Large intestine (tissue), 3 donors: ENCODE measurements around the gene ATM. TPM values are rescaled to one million over a fixed set of nuclear protein-coding genes. Genes with fewer than 3 reads are reported as not detected.
"Not testable (repeated sequence)": the region's sequence is repeated elsewhere in the genome, so short reads cannot be mapped to it uniquely, and the experiment has no call there.

Experiments used
- DNase-seq, 2 donors: peaks; one replicate each; pipeline versions ENCODE4 v3.0.0 to v3.0.0-alpha.2; 2013
- H3K27ac ChIP-seq: one replicate; pipeline ENCODE4 v1.5.1; 2013; ENCODE audit warnings: low read length
- H3K27me3 ChIP-seq: 2 replicates; pipeline ENCODE4 v1.6.1; 2013; ENCODE audit warnings: low read length; ENCODE audit not compliant: control insufficient read depth, insufficient read depth
- H3K36me3 ChIP-seq: 2 replicates; pipeline ENCODE4 v1.6.1; 2013; ENCODE audit warnings: low read length; ENCODE audit not compliant: control insufficient read depth, insufficient read depth
- H3K4me1 ChIP-seq: one replicate; pipeline ENCODE4 v1.6.1; 2013; ENCODE audit warnings: low read length; ENCODE audit not compliant: control insufficient read depth, insufficient read depth
- H3K4me3 ChIP-seq: one replicate; pipeline ENCODE4 v1.5.1; 2013; ENCODE audit warnings: low read length
- H3K9me3 ChIP-seq: one replicate; pipeline ENCODE4 v1.6.1; 2013; ENCODE audit warnings: mild to moderate bottlenecking, low read depth, low read length, moderate library complexity; ENCODE audit not compliant: control insufficient read depth
- WGBS: methylation state at CpG from one replicate; pipeline ENCODE4 v1.1.5; 2013; ENCODE audit warnings: low lambda C conversion rate; ENCODE audit not compliant: insufficient coverage; 5-methylcytosine and 5-hydroxymethylcytosine counted together
- polyA plus RNA-seq: library from polyadenylated mRNA; unstranded; fragments of 120-200 nt; gene quantifications from one replicate; pipeline ENCODE4 v1.2.1, GENCODE V29; 2013

Gene ATM
- polyA plus RNA-seq, 1 donor = 34.7 TPM

GRCh38 chr11:108403052-108403451 lies 180.2 kb downstream of the ATM start:
- H3K4me3 ChIP-seq = no peak overlapping the region
- H3K27me3 ChIP-seq = no peaks in the 10 kb centered on the region
- H3K27ac ChIP-seq = no peak overlapping the region
- DNase-seq = no peak
- no CpG with 5 or more reads among the region's 1 CpG for WGBS
- H3K9me3 ChIP-seq = no peaks in the 10 kb centered on the region
- peaks cover 6% of the 10 kb centered on the region for H3K4me1 ChIP-seq
- H3K36me3 ChIP-seq = no peaks in the 10 kb centered on the region

DNA sequence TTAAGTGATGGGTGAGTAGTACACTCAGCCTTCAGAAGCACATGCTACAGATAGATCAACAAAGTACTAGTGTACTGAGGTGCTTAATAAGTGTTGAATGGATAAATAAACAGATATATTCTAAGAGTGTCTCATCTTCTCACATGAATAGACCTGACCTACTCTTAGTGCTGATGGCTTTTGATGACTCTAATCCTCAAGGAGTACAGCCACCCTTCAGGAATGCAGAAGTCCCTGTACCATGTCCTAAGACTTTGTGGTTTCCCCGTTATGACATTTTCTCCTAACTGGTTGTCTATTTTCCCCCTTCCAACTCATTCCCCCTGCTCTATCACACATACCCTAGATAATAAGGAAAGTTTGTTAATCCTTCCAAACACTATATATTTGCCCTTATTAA lies 182.8 kb downstream of the ATM start:
- Histone ChIP-seq H3K36me3 (no peaks in the 10 kb centered on the region), H3K27ac (no peak overlapping the region), H3K27me3 (no peaks in the 10 kb centered on the region), H3K9me3 (no peaks in the 10 kb centered on the region), H3K4me1 (peaks cover 6% of the 10 kb centered on the region), H3K4me3 (no peak overlapping the region)
- DNase-seq = no peak
- no CpG with 5 or more reads among the region's 1 CpG for whole genome bisulfite sequencing

DNA sequence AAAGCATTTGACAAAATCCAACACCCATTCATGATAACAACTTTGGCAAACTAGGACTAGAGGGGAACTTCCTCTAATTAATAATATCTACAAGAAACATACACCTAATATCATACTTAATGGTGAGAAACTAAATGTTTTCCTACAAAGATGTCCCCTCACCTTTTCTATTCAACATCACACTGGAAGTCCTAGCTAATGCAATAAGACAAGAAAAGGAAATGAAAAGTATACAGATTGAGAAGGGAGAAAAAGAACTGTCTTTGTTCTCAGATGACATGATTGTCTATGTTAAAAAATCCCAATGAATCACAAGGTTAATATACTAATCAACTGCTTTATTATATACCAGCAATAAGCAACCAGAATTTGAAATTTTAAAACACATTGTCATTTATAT lies 192.1 kb downstream of the ATM start:
- Histone ChIP-seq H3K9me3 (no peaks in the 10 kb centered on the region), H3K36me3 (no peaks in the 10 kb centered on the region), H3K27ac (no peak overlapping the region), H3K4me1 (no peaks in the 10 kb centered on the region), H3K27me3 (no peaks in the 10 kb centered on the region), H3K4me3 (no peak overlapping the region)
- no peak for DNase-seq

DNA sequence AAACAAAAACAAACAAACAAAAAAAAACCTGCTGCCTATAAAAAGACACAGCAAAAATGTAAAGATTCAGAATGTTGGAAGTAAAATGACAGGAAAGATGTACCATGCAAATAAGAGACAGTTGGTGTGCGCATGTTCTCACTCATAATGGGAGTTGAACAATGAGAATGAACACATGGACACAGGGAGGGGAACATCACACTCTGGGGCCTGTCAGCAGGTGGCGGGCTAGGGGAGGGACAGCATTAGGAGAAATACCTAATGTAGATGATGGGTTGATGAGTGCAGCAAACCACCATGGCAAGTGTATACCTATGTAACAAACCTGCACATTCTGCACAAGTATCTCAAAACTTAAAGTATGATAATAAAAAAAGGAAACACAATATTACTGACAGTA lies 194.7 kb downstream of the ATM start:
- DNase-seq, H3K9me3 ChIP-seq, H3K27me3 ChIP-seq, H3K4me3 ChIP-seq, H3K4me1 ChIP-seq, H3K27ac ChIP-seq, H3K36me3 ChIP-seq: not testable (repeated sequence)
- no CpG with 5 or more reads among the region's 2 CpGs for WGBS

Other genes starting within 250 kb of the ATM start
- 25.8 TPM for gene CUL5, start 214.2 kb upstream of the ATM start, polyA plus RNA-seq
- 33.6 TPM for gene ACAT1, start 101.5 kb upstream of the ATM start, polyA plus RNA-seq
- 12.4 TPM for gene NPAT, start 429 bp upstream of the ATM start, polyA plus RNA-seq
- gene C11orf65, start 244.5 kb downstream of the ATM start, polyA plus RNA-seq = 1.1 TPM